Stomach (tissue), 9 donors: ENCODE data around the gene SORL1. TPM values are rescaled to one million over a fixed set of nuclear protein-coding genes. Genes with fewer than 3 reads are reported as not detected.

ENCODE experiments used
- DNase-seq, 2 donors: peaks; one replicate each; pipeline versions ENCODE4 v3.0.0 to v3.0.0-alpha.2; 2013 to 2019
- H3K27ac ChIP-seq, 5 donors: fragments of 200-600 bp in 4 of 5; sonication (generic) in 4 of 5; one replicate each; pipeline ENCODE4 v1.5.1; 2013 to 2019; ENCODE audit warnings: mild to moderate bottlenecking in 1 of 5, moderate library complexity in 1 of 5
- H3K27me3 ChIP-seq, 3 donors: fragments of 200-600 bp; sonication (generic); one replicate each; pipeline ENCODE4 v1.5.1; 2017 to 2019; ENCODE audit warnings: mixed run types in 1 of 3
- H3K36me3 ChIP-seq, 4 donors: fragments of 200-600 bp; sonication (generic); 1 replicate in 3 of 4; 2 replicates in 1 of 4; pipeline ENCODE4 v1.5.1; 2016 to 2019
- H3K4me1 ChIP-seq, 4 donors: fragments of 200-600 bp; sonication (generic); one replicate each; pipeline ENCODE4 v1.5.1; 2016 to 2019
- H3K4me3 ChIP-seq, 4 donors: fragments of 200-600 bp; sonication (generic) in 3 of 4; one replicate each; pipeline ENCODE4 v1.5.1; 2016 to 2019; ENCODE audit warnings: mild to moderate bottlenecking in 1 of 4
- H3K9me3 ChIP-seq, 4 donors: fragments of 200-600 bp; sonication (generic); one replicate each; pipeline ENCODE4 v1.5.1; 2016 to 2019
- CTCF ChIP-seq, 7 experiments: fragments of 450-650 bp in 4 of 7; fragments of 200-600 bp in 3 of 7; sonication (generic) in 3 of 7; IDR thresholded peaks; one replicate each; pipeline ENCODE4 v1.5.1; 2016 to 2019; ENCODE audit warnings: antibody characterized with exemption in 7 of 7, control low read depth in 2 of 7, mild to moderate bottlenecking in 1 of 7
- EP300 ChIP-seq: sonication (generic); formaldehyde crosslinking; IDR thresholded peaks from one replicate; pipeline ENCODE4 v1.6.1; 2017; ENCODE audit warnings: antibody characterized with exemption
- POLR2A ChIP-seq, 4 donors: fragments of 450-650 bp; IDR thresholded peaks; one replicate each; pipeline ENCODE4 v1.6.1; 2016; ENCODE audit warnings: antibody characterized with exemption in 4 of 4, control low read depth in 2 of 4, mild to moderate bottlenecking in 1 of 4, moderate library complexity in 1 of 4
- POLR2AphosphoS5 ChIP-seq, 3 donors: sonication (generic); formaldehyde crosslinking; IDR thresholded peaks; one replicate each; pipeline ENCODE4 v1.6.1; 2016; ENCODE audit warnings: antibody characterized with exemption in 3 of 3
- WGBS, 5 donors: extraction: QIAGEN DNeasy Blood & Tissue Kit in 3 of 5; methylation state at CpG; one replicate each; pipeline versions ENCODE4 v1.1.5 to v1.1.7; 2013 to 2018; 5-methylcytosine and 5-hydroxymethylcytosine counted together
- intact Hi-C: fragments of 100-400 bp; cut with DNase I; formaldehyde crosslinking; loops from one replicate; pipeline ENCODE4 v1.15.1; 2023; ENCODE audit warnings: low total_unique reads
- polyA plus RNA-seq, 3 donors: library from polyadenylated mRNA; stranded (reverse); fragments of 200-250 nt; gene quantifications; one replicate each; pipeline ENCODE4 v1.2.3, GENCODE V29; 2013
- total RNA-seq, 5 donors: library from RNA; depleted of rRNA; stranded (reverse); fragments of >200 nt; gene quantifications; one replicate each; pipeline versions ENCODE4 v1.1.0 to v1.2.3, GENCODE V29; 2014 to 2016
- donor health status: healthy with polysubstance abuse.
- donor health status: Bipolar disorder and iron deficiency.
- donor health status: healthy.

SORL1 gene
- total and polyA plus RNA-seq, 8 donors, result 0.76 to 161 (median 18.2) TPM

- TF ChIP-seq POLR2A (IDR thresholded peaks at IDR 0.05), result no peak
- TF ChIP-seq POLR2AphosphoS5 (IDR thresholded peaks at IDR 0.05), result no peak
- no peak for TF ChIP-seq EP300
- TF ChIP-seq CTCF (IDR thresholded peaks at IDR 0.05), result no peak
- intact Hi-C loops, result no loop called here
- DNase-seq, result peak in 1 of 2 donors; percentile 52
- no peaks in the 10 kb centered on the region for H3K9me3 ChIP-seq
- WGBS, 5 donors, result 67 to 93% (median 83%) methylated on average over 1 of the region's 1 CpG
- peaks cover 0 to 36% (median 21%) of the 10 kb centered on the region in 4 donors for H3K36me3 ChIP-seq
- H3K4me1 ChIP-seq, result peaks cover 0 to 15% (median 8%) of the 10 kb centered on the region in 4 donors
- no peak overlapping the region for H3K4me3 ChIP-seq
- no peak overlapping the region for H3K27ac ChIP-seq
- no peaks in the 10 kb centered on the region for H3K27me3 ChIP-seq
Measured at GRCh38 chr11:121630041-121630440, 177.9 kb downstream of the SORL1 start.

- no peak for DNase-seq
- no peak for TF ChIP-seq CTCF (IDR thresholded peaks at IDR 0.05)
- no peak for TF ChIP-seq EP300
- no peak for TF ChIP-seq POLR2AphosphoS5 (IDR thresholded peaks at IDR 0.05)
- no peak for TF ChIP-seq POLR2A (IDR thresholded peaks at IDR 0.05)
- WGBS, 5 donors, result 81 to 97% (median 94%) methylated on average over 2 of the region's 2 CpGs
- intact Hi-C loops, result no loop called here
- Histone ChIP-seq H3K27me3 (no peaks in the 10 kb centered on the region), H3K4me1 (peaks cover 0 to 3% (median under 1%) of the 10 kb centered on the region in 4 donors), H3K4me3 (no peak overlapping the region), H3K9me3 (no peaks in the 10 kb centered on the region), H3K27ac (no peak overlapping the region), H3K36me3 (peaks cover 0 to 35% (median 19%) of the 10 kb centered on the region in 4 donors)
Measured at GRCh38 chr11:121631456-121631855, 179.3 kb downstream of the SORL1 start.

- H3K27ac ChIP-seq, result no peak overlapping the region
- TF ChIP-seq POLR2AphosphoS5 (IDR thresholded peaks at IDR 0.05), result no peak
- TF ChIP-seq EP300, result no peak
- TF ChIP-seq POLR2A (IDR thresholded peaks at IDR 0.05), result no peak
- TF ChIP-seq CTCF (IDR thresholded peaks at IDR 0.05), result no peak
- intact Hi-C loops, result no loop called here
- H3K9me3 ChIP-seq, result no peaks in the 10 kb centered on the region
- H3K36me3 ChIP-seq, result peaks cover 0 to 15% (median 7%) of the 10 kb centered on the region in 4 donors
- H3K4me3 ChIP-seq, result no peak overlapping the region
- H3K4me1 ChIP-seq, result no peaks in the 10 kb centered on the region
- DNase-seq, result no peak
- no peaks in the 10 kb centered on the region for H3K27me3 ChIP-seq
- WGBS, 5 donors, result 94 to 98% (median 97%) methylated on average over 5 of the region's 5 CpGs
Measured at GRCh38 chr11:121634273-121634672, 182.2 kb downstream of the SORL1 start.

- TF ChIP-seq CTCF (IDR thresholded peaks at IDR 0.05) (no peak), POLR2A (IDR thresholded peaks at IDR 0.05) (no peak), POLR2AphosphoS5 (IDR thresholded peaks at IDR 0.05) (no peak), EP300 (no peak)
- H3K4me1 ChIP-seq, result no peaks in the 10 kb centered on the region
- H3K27ac ChIP-seq, result no peak overlapping the region
- intact Hi-C loops, result no loop called here
- no peaks in the 10 kb centered on the region for H3K27me3 ChIP-seq
- DNase-seq, result peak in 1 of 2 donors; percentile 43
- H3K4me3 ChIP-seq, result no peak overlapping the region
- peaks cover 0 to 13% (median 5%) of the 10 kb centered on the region in 4 donors for H3K36me3 ChIP-seq
- WGBS, 5 donors, result 61 to 74% (median 65%) methylated on average over 7 of the region's 7 CpGs
- H3K9me3 ChIP-seq, result no peaks in the 10 kb centered on the region
Measured at GRCh38 chr11:121634889-121635288, 182.8 kb downstream of the SORL1 start.
